Stimulated activated CD8-positive, alpha-beta memory T cell treated with anti-CD3 and anti-CD28 coated beads, Interleukin-4, amount 100 ng/mL, for 4 hours (primary cell): ENCODE measurements around the gene PID1.

Source experiments
- DNase-seq, 2 donors: peaks; one replicate each; pipeline ENCODE4 v3.0.0-alpha.2; 2020; ENCODE audit warnings: low read depth in 2 of 2, low spot score in 1 of 2

Gene PID1

DNA sequence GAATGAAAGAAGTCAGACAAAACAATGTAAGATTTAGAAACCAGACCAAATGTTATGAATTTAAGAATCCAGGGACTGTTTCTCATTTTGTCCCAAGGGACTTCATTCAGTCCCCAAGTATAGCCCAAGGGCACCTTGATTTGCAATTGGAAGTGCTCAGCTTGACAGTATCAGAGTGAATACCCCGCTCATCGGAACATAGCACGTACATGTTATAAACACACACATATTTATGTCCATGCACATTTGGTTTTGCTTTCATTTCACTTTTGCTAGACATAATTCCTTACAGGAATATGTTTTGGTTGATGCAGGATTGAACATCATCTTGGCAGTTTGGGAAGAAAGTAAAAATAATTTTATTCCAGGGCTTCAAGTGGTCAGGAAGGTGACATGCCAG is 100.2 kb downstream of the PID1 start:
- DNase-seq = no peak

DNA sequence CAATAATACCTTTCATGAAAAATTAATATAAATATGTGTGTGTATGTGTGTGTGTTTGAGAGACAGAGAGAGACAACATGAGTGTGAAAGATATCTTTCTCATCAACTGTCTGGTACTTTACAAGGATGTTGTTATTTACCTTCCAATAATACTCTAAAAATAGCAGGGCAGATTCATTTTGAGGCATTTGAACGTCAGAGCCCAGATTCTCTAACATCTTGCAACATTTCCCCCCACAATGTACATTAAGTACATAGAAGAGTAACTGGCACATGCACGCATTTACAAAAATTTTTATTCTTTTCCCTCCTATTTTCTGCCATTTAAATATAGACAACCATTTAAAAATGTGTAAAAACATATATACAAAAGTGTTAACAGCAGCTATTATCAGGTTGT is 100.9 kb downstream of the PID1 start:
- no peak for DNase-seq

DNA sequence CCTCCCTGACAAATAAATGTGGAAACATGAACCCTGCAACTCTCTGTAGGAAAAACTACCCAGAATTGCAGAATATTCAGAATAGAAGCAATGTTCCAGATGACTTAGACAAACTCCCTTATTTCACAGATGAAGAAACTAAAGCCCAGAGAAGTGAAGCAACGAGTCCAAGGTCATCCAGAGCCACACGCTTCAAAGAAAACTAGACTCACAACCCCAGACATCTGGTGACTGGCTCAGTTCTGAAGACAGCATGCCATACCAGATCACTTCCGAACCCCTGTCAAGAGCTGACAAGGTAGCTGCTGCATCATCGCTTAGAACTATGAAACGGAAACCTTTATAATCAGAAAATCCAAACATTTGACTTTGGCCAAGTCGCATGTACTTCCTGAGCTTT is 101.3 kb downstream of the PID1 start:
- no peak for DNase-seq

DNA sequence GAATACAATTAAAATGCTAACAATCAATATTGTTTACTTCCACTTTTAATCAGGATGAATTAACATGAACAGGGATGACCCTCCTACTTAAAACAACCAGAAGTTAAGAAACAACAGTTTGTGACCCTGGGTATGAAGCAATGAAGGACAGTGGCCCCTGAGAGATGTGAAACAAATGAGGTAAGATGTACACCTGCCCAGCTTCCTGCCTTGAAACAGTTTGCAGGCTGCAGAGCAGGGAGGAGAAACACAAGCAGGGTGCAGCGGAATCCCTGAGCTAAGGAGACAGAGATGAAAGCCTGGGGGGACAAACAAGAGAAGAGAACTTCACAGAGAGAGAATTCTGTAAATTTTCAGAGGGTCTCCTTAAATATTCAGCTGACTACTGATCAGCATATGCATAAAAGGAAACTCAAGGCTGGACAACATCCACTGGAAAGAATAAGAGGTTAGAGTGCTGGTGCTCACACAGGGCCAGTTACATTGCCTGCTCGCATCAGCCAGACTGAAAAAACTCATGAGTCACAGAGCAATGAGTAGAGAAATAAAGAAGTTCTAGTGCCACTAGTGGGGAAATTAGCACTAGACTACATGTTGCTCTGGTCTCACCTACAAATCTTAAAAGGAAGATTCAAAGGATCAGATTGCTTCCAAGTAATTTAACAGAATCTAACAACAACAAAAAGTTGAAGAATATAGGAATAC is 106.4 kb downstream of the PID1 start:
- no peak for DNase-seq

DNA sequence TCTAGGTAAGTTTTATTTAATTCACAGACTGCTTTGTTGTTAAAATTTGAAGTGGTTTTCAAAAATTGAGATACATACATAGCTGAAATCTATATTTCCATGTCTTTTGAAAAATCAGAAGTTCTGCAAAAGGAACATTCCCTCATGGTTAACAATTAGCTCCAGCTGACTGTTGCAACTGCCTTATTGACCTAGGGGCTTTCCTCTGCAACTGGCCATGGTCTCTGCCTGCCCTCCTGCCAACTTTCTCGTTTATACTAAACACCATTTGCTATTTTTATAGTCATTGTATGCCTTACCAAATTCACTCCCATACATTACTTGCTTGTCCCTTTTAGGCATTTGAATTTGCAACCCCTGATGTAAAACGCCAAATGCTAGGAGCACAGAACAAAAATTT is 107.2 kb downstream of the PID1 start:
- no peak for DNase-seq

DNA sequence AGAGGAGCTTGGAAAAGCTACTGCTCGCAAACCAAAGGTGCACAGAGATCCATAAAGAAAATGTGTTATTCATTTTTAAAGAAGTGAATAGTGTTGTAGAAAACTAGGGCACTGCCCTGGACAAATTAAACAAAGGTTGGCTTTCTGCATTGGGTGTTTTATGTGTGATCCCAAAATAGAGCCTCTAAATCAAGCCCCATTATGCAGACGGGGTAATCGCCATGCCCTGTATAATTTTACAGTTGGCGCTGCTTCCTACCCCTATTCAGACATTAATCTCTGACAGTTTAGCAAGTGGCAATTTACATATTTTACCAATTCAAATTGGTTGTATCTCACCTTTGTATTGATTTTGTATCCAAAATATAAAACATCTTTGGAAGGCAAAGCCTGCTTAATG is 109.1 kb downstream of the PID1 start:
- DNase-seq = no peak

DNA sequence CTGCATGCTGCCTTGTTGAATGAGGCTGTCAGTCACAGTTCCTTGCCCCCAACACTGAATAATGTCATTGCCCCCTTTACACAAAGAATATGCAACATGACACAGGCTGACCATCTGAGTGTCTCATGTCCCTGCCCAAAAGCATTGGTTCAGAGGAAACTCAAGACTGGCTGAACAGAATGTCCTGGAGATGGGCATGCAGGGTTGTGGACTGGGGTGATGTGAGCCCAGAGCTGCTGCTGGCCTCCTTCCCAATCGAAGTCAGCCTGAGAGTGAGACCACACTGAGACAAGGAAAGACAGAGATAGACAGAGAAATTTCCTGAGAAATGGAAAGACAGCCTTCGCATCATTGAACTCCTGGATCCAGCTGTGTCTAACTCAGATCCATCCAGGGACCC is 110.1 kb downstream of the PID1 start:
- DNase-seq = no peak

DNA sequence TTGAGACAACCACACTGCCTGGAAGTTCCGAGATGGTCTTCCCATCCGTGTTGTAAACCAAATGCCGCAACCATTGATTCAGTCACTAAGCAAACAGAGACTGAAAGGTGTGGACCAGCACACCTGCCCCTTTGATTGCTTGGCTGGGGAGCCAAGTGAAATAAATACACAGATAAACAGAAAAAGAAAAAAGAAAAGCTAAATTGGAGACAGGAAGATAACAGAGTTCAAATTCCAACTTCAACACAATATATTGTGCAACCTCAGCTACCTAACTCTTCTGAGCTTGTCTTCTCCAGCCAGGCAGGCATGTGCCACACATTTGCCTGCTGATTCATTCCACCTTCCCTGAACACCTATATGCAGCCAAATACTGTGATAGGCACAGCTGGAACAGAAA is 110.9 kb downstream of the PID1 start:
- no peak for DNase-seq

DNA sequence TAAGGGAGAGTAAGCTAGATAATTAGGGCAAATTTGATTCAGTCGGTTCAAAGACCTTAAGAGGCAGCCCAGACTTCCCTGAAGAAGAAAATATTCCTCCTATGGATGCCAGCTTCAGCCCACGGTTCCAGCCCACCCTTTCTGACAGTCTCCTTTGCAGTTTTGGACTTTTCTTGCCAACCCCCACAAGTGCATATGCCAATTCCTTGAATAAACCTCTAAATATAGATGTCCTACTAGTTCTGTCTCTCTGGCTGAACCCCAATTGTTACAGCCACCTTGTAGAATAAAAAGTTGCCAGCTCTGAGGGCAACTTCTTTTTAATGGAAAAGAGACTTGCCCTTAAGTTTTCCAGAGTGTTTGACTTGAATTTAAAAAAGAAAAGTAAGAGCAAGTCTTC is 111.7 kb downstream of the PID1 start:
- no peak for DNase-seq

DNA sequence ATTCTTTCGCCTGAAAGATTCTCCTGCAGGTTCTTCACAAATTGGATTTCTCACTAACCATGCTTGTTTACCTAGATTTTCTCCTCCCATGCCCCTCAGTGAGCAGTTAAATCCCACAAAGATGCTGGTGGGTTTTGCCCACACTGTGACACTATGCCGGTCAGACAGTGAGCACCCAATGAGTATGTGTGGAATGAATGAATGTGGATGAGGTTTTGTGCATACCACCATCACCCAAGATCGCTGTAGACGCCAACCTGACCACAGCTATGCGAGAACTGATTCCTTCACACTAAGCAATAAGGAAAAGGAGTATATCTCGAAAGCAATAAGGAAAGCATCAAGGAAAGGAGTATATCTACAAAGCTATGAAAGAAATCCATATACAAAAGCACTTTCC is 116.7 kb downstream of the PID1 start:
- no peak for DNase-seq

DNA sequence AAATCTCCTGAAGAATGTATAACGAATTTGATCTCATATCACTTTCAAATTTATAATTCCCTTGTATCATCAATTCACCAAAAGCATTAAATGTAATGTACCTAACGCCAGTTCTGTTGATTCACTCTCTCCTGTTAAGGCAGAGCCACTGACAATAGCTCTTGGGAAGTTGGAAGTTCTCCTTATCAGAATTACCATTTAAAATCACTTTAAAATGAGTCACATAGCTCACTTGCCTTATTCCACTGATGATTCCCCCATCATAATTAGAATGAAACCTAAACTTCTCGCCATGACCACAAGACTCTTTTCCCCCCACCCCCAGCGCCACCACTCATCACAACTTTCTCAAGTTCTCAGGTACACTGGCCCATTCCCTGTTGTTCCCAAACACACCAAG is 117.1 kb downstream of the PID1 start:
- no peak for DNase-seq

DNA sequence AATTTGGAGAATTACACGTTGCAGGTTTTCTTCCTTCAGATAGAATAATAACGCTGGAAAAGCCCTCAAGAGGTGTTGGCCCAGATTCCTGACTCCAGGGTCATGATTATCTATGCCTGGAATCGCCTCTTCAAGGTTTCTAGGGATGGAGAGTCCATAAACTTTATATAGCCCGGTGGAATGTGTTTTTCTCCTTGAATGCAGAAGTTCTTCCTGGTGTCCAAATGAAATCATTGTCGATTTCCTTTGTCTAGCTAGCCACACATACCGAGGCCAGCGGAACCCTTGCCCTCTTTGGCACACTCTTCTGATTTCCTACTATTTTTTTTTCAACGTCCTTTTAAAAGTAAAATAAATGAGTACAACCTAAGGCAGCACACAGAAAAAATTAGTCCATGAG is 117.8 kb downstream of the PID1 start:
- DNase-seq = no peak

DNA sequence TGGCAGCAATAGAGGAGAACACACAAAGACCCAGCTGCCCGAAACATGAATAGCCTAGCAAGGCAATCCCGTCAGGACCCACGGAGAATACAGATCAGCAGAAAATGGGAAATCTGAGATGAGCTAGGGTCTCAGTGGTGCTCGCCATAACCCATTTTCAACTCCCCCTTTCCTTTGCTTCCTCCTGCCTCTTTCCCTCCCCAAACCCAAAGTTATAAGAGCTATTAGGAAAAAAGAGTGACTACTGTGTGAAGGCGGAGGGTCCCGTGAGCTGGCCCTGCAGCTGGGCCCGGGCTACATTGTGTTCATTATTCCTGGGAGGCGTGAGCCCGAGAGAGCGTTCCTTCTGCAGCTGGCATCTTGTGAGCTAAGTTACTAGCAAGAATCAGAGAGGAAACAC is 118.4 kb downstream of the PID1 start:
- DNase-seq = no peak

DNA sequence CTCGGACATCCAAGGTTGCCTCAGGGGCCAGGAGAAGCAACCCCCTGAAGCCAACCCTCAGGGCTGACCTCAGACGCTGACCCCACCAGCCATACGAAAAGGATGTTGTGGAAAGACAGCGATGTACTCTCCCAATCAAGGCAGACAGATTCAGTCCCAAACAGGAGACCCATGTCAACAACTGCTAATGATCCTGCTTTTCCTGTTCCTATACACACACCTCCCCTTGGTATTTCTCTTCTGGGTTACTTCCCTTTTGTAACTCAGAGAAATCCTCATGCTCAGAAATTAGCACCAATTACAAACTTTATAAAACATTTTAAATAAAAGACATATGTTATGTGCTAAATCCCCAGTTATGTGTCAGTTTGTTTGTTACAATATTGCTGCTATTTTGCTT is 120.8 kb downstream of the PID1 start:
- no peak for DNase-seq

DNA sequence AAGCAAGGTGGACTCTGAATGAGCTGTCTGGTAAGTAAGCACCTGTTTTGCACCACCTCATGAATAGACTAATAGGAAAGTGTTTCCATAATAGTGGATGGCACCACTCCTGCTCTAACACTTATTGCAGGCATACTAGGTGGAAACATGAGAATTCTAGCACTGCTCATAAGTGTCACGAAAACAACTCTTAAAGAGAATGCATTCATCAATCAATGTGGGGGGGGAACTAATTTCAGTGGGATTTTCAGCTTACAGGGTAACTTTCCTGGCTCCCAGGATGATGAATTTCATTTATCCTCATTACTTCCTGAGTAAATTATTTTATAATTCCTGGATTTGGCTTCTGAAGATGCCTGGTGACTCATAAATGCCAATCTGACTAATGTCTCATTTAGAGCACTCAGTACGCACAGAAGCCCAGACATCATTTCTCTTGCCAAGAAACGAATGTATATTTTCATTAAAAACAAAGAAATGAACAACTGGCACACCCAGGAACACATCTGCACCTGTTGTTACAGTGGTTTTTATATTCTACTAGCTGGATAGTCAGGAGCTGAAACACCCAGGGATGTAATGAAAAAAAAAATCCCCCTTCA is 129.6 kb downstream of the PID1 start:
- no peak for DNase-seq

DNA sequence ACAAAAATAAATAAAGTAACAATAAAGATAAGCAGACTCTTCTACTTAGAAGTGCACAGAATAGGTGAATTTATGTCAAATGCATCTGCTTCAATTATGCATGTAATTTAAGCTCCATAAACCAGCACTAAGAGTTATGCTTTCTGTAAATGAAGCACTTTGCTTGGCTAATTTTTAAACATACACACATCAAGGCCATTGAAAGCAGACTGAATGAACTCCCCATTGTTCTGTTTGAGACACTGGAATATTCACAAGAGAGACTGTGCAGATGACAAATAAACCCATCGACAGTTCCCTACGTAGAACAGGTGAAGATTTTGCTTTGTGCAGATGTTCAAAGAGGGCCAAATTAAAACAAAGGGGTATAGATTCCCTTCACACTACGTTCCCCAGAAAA is 133.4 kb downstream of the PID1 start:
- no peak for DNase-seq

DNA sequence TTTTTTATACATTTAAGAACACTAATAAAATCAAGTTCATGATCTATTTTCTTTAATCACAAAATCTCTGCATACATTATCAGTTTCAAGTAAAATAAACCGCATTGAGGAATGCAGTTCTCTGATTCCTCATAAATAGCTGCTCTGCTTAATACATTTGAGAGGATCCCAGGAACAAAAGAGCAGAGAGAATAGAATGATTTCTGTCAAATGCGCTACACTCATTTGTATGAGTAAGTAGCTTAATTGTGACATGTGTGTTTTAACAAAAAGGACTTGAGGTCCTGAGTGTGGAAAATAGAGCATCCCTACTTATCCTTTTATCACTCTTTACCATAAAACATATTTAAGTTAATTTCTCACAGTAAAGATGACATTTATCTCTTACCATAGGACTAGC is 134.0 kb downstream of the PID1 start:
- DNase-seq = no peak

DNA sequence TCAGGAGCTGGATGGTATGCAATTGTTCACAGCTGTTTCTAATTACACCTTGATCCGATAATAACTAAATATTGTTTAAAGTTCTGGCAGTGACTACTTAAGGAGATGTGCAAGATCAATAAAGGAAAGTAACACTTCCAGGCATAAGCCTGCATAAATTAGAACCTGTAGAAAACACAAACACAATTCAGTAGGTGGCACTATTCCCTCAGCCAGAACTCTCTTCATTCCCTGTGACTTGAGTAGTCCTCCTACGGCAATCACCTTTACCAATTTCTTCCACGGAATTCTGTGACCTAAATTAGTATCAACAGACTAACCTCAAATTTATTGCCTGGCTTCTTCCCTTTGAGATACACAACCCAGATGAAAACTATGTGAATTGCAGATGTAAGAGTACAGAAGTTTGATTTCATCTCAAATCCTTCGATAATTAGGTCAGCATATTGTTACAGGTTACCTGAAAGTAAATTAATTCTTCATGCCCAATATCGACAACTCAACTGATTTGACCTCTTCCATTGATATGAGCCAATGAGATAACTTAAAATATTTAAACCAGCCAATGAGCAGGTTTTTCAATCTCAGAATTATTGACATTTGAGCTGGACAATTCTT is 137.8 kb downstream of the PID1 start:
- DNase-seq = no peak

DNA sequence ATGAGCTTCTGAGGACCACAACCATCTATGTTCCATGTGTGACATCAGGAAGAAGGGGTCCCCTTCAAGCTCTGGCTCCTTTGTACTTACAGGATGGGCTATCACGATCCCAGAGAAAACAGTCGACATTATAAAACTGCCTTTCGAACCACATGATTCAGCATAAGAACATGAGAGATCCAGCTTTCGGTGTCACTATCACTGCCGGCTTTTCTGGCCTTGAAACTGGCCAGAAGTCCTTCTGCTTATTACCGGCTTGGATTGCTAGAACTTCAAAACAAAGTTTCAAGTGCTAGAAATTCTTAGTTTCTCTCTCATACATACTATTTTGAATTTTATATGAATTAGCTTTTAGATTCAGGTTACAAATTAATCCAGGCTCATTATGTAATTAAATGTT is 138.9 kb downstream of the PID1 start:
- DNase-seq = no peak

DNA sequence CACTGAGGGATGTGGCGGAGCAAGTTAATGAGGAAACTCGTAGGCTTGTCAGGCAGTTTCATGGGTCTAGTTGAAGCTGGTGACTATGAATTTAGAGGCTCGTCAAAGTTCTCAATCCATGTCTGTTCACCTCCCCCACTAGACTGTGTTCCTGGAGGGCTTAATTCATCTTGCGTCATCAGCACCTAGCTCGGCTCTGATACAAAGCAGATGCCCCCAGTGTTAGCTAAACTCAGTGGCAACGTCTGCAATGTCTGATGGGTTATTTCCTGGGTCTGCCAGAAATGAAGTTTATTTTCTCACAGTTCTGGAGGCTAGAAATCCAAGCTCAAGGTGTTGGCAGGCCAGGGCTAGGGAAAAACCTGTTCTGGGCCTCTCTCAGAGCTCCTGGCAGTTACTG is 140.6 kb downstream of the PID1 start:
- DNase-seq = no peak

DNA sequence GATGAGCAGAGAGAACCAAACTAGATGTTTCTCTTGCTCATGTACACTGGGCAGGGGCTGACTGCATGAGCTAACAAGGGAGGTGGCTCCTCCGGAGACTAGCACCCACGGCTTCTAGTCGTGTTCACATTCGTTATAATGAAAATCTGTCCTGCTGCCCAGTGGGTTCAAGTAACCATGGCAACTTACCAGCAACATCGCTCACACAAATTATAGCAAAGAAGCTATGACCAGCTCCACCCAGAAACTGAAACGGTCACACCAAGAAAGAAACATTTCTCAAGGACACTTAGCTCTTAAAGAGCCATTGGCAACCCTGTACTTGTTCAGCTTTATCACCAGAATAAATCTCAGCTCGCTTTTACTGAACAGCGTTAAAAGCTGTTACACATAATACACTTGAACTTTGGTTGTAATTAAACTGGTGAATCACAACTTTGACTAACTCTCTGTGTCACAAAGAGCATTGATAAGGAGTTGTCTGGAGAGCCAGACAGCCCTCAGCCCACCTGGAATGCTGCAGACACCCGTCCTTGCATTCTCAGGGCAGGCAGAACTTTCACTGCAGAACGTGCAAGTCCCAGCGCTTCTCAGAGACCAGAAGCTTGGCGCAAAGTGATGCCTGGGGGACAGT is 141.2 kb downstream of the PID1 start:
- DNase-seq = no peak

DNA sequence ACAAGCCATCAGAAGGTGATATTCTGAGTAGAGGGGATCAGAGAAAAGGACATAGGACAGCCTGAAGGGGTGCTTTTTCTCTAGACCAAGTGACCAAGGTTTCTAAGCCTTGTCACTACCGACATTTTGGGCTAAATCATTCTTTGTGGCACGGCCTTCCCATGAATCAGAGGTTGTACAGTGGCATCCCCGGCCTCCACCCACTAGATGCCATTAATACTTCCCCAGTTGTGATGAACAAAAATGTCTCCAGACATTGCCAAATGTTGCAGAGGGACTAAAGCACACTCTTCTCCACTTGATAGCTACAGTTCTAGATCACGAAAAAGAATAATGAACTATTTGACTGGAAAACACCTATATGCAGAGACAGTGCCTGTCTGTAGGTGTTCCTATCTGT is 143.6 kb downstream of the PID1 start:
- no peak for DNase-seq

DNA sequence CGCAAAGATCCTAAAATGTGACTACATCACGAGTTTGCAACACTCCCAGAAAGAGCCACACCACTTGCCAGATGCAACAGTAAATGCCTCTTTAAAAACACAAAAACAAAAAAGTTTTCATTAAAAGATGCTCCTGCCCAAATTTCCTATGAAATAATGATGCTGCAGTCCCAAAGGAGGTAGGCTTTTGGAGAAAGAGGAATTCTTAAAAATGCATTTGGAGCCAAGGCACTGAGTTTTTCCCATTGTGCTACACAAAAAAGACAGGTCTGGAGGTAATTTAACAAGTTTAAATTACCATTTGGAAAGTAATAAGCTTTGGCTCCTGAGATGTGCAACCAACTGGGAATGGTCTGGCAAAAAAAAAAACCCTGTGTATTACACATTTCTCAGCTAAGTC is 145.0 kb downstream of the PID1 start:
- DNase-seq = no peak
